Peyer's patch (tissue), 4 donors: ENCODE results near the gene NHLRC1. TPM values are rescaled to one million over a fixed set of nuclear protein-coding genes. Genes with fewer than 3 reads are reported as not detected.

ENCODE experiments used
- DNase-seq, 3 donors: peaks; one replicate each; pipeline ENCODE4 v3.0.0-alpha.2; 2017 to 2019
- H3K27ac ChIP-seq, 4 donors: fragments of 200-600 bp; sonication (generic); one replicate each; pipeline ENCODE4 v1.5.1; 2016 to 2019
- H3K27me3 ChIP-seq, 2 donors: fragments of 200-600 bp; sonication (generic); one replicate each; pipeline ENCODE4 v1.5.1; 2019
- H3K36me3 ChIP-seq, 3 donors: fragments of 200-600 bp; sonication (generic); one replicate each; pipeline ENCODE4 v1.5.1; 2016 to 2019
- H3K4me1 ChIP-seq, 4 donors: fragments of 200-600 bp; sonication (generic); one replicate each; pipeline ENCODE4 v1.5.1; 2016 to 2019
- H3K4me3 ChIP-seq, 4 donors: fragments of 200-600 bp; sonication (generic); 1 replicate in 3 of 4; 2 replicates in 1 of 4; pipeline ENCODE4 v1.5.1; 2016 to 2019; ENCODE audit warnings: mild to moderate bottlenecking in 1 of 4
- H3K9me3 ChIP-seq, 4 donors: fragments of 200-600 bp; sonication (generic); one replicate each; pipeline ENCODE4 v1.5.1; 2016 to 2019; ENCODE audit warnings: mild to moderate bottlenecking in 1 of 4
- POLR2A ChIP-seq, 2 donors: fragments of 450-650 bp; IDR thresholded peaks; one replicate each; pipeline ENCODE4 v1.5.1; 2017; ENCODE audit warnings: antibody characterized with exemption in 2 of 2, mild to moderate bottlenecking in 2 of 2, moderate library complexity in 2 of 2
- total RNA-seq, 4 donors: library from RNA; depleted of rRNA; stranded (reverse); fragments of >200 nt; gene quantifications; one replicate each; pipeline ENCODE4 v1.1.0, GENCODE V29; 2016
- TF ChIP-seq, protein P1 (sequence below), 6 experiments: fragments of 450-650 bp in 4 of 6; fragments of 200-600 bp in 2 of 6; sonication (generic) in 1 of 6; IDR thresholded peaks; one replicate each; pipeline ENCODE4 v1.5.1; 2017 to 2019; ENCODE audit warnings: antibody characterized with exemption in 6 of 6, mild to moderate bottlenecking in 3 of 6, moderate library complexity in 1 of 6

The NHLRC1 gene
- total RNA-seq, 4 donors from 2014 or later, result 1.7 to 4.9 (median 3.3) TPM

GRCh38 chr6:18096423-18096822 is 26.1 kb downstream of the NHLRC1 start:
- Histone ChIP-seq H3K27me3 (no peaks in the 10 kb centered on the region), H3K9me3 (no peaks in the 10 kb centered on the region), H3K4me1 (no peaks in the 10 kb centered on the region), H3K27ac (no peak overlapping the region), H3K36me3 (no peaks in the 10 kb centered on the region), H3K4me3 (no peak overlapping the region)
- TF ChIP-seq, protein P1, sequence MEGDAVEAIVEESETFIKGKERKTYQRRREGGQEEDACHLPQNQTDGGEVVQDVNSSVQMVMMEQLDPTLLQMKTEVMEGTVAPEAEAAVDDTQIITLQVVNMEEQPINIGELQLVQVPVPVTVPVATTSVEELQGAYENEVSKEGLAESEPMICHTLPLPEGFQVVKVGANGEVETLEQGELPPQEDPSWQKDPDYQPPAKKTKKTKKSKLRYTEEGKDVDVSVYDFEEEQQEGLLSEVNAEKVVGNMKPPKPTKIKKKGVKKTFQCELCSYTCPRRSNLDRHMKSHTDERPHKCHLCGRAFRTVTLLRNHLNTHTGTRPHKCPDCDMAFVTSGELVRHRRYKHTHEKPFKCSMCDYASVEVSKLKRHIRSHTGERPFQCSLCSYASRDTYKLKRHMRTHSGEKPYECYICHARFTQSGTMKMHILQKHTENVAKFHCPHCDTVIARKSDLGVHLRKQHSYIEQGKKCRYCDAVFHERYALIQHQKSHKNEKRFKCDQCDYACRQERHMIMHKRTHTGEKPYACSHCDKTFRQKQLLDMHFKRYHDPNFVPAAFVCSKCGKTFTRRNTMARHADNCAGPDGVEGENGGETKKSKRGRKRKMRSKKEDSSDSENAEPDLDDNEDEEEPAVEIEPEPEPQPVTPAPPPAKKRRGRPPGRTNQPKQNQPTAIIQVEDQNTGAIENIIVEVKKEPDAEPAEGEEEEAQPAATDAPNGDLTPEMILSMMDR (IDR thresholded peaks at IDR 0.05), result no peak
- no peak for TF ChIP-seq POLR2A (IDR thresholded peaks at IDR 0.05)
- no peak for DNase-seq

DNA sequence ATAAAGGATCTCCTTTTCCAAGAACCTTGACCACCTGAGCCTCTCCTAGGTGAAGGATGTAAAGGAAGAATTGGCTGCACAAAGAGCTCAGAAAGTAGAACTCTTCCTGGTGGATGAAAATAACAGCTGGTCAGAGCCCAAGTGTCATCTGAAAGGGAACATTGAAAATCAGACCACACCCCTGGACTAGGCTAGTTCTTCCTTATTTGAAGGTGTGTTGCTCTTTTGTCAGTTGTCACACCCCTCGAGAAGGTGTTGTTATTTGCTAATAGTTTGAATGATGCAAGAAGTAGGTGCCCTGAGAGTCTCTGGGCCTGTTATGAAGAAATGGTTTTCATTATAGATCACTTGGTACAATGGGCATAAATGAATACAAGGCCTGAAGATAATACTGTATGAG is 31.1 kb downstream of the NHLRC1 start:
- Histone ChIP-seq H3K9me3 (no peaks in the 10 kb centered on the region), H3K36me3 (no peaks in the 10 kb centered on the region), H3K4me1 (no peaks in the 10 kb centered on the region), H3K4me3 (no peak overlapping the region), H3K27me3 (no peaks in the 10 kb centered on the region), H3K27ac (no peak overlapping the region)
- no peak for DNase-seq
- TF ChIP-seq, protein P1 (IDR thresholded peaks at IDR 0.05), result no peak
- no peak for TF ChIP-seq POLR2A (IDR thresholded peaks at IDR 0.05)

- no peak for DNase-seq
- H3K27ac ChIP-seq, result no peak overlapping the region
- no peaks in the 10 kb centered on the region for H3K9me3 ChIP-seq
- no peak for TF ChIP-seq POLR2A (IDR thresholded peaks at IDR 0.05)
- TF ChIP-seq, protein P1 (IDR thresholded peaks at IDR 0.05), result no peak
- H3K4me1 ChIP-seq, result no peaks in the 10 kb centered on the region
- no peaks in the 10 kb centered on the region for H3K36me3 ChIP-seq
- H3K4me3 ChIP-seq, result no peak overlapping the region
- H3K27me3 ChIP-seq, result no peaks in the 10 kb centered on the region
Measured at GRCh38 chr6:18090349-18090786, 32.1 kb downstream of the NHLRC1 start.

DNA sequence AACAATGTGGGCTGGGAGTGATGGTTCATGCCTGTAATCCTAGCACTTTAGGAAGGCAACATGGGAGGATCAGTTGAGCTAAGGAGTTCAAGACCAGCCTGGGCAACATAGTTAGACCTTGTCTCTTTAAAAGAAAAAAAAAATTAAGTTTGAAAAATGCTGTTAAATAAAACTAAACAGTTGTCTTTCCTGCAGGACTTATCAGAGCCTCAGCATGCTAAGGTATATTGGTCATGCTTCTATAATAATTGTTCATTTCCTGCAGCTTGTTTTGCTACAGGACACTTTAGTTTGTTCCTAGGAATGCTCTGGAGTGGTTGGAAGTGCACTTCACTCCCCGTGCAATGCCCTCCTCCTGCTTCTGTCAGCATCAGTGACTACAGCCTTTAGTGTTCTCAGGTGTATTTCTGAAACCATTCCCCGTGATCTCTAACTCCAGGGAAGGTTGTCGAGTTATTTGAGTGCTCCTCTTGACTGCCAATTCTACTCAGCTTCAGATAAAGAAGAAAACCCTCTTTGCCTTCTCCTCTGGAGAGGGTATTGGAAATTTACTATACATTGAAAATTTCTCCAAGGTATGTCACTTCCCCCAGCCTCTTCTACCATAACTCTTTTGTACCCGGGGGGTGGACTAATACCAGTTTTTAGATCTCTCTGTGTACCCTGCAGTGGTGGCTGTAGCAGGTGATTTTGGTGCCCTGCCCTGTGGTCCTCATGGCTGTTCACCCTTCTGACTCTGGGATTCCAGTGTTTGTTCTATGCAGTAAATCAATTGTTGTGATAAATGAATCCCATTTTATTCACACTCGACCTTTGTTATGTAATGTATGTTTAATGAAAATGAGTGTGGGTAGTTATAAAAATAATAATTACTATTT is 33.8 kb downstream of the NHLRC1 start:
- Histone ChIP-seq H3K4me1 (no peaks in the 10 kb centered on the region), H3K36me3 (no peaks in the 10 kb centered on the region), H3K27ac (no peak overlapping the region), H3K27me3 (no peaks in the 10 kb centered on the region), H3K4me3 (no peak overlapping the region), H3K9me3 (no peaks in the 10 kb centered on the region)
- no peak for DNase-seq
- TF ChIP-seq POLR2A (IDR thresholded peaks at IDR 0.05), result no peak
- TF ChIP-seq, protein P1 (IDR thresholded peaks at IDR 0.05), result no peak

DNA sequence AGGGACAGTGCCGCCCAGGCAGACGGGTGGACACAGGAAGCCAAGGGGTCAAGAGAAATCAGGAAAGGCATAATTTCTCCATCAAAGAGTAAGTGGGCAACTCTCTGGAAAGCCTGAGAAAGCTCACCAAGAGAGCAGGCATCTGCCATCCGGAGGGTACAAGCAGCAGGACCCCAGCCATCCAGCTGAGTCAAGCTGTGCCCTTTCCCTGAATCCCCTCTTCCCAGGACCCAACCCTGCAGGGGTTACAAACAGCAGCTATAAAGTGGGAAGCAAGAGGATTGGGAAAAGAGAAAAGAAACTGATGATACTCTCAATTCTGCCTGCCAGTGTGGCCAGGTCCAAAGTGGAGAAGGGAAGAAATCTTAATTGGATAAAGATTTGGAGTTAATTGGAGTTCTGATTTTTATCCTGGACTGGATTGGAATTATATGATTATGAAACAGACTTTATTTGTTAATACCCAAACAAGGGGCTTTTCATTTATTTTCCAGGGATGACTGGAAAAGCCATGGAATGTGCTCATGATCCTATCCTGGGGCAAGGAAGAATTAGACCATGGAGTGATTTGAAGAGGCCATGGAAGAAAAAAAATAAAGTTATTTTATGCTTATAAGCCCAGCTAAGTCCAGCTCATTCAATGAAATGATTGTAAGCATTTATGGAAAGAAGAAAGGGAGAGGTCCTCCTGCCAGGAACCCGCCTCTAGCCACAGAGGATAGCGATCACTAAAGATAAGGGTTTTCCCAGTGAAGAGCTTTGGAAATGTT is 34.9 kb downstream of the NHLRC1 start:
- H3K4me3 ChIP-seq, result no peak overlapping the region
- DNase-seq, result no peak
- H3K36me3 ChIP-seq, result no peaks in the 10 kb centered on the region
- TF ChIP-seq POLR2A (IDR thresholded peaks at IDR 0.05), result no peak
- TF ChIP-seq, protein P1 (IDR thresholded peaks at IDR 0.05), result no peak
- no peaks in the 10 kb centered on the region for H3K27me3 ChIP-seq
- H3K4me1 ChIP-seq, result no peaks in the 10 kb centered on the region
- no peak overlapping the region for H3K27ac ChIP-seq
- H3K9me3 ChIP-seq, result no peaks in the 10 kb centered on the region
